Choroid plexus epithelial cell (primary cell): ENCODE data around the gene PARD3.
A peak's percentile ranks its signal among the peaks of the same experiment; 100 is the strongest.
"Not testable (repeated sequence)": the region's sequence is repeated elsewhere in the genome, so short reads cannot be mapped to it uniquely, and the experiment has no call there.

Source experiments
- DNase-seq: peaks from one replicate; pipeline ENCODE4 v3.0.0-alpha.2; 2010; ENCODE audit warnings: low read depth
- H3K4me3 ChIP-seq: 2 replicates; pipeline ENCODE4 v1.5.1; 2011; ENCODE audit warnings: low read depth, mild to moderate bottlenecking, control low read depth, low read length, moderate library complexity
- TF ChIP-seq, protein P1 (sequence below): conservative IDR thresholded peaks from 2 replicates; pipeline ENCODE4 v1.5.1; 2011; ENCODE audit warnings: low read depth, mild to moderate bottlenecking, control low read depth, inconsistent platforms, low read length, moderate library complexity

The PARD3 gene

DNA sequence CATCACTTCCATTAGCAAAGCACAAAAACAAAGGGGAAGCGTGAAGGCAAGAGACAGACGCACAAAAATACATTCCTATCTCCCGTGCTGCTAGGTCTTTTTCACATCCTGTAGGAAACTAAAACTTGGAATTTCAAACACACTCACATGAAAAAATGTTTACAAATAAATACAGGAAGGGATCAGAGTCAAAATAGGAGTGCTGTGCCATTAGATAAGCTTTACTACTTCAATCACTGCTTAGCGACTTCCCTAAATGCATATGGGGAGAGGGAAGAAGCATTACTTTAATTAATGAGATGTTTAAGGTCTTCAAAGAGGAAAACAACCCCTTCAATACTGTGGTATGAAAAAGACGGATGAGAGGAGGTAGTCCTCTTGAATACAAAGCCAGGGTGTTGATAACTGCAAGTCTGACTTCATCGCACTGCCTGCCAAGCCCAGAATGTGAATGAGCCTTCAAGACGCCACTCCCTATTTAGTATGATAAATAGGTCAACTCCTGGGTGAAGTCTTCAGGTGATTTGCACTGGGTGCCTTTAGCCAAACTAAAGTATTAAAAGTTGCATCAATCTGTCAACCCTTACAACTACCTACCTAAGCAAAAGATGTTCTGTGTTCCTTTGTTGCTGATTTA lies 13.9 kb downstream of the PARD3 start:
- H3K4me3 ChIP-seq: no peak overlapping the region
- peak; percentile 42 for DNase-seq
- TF ChIP-seq, protein P1, sequence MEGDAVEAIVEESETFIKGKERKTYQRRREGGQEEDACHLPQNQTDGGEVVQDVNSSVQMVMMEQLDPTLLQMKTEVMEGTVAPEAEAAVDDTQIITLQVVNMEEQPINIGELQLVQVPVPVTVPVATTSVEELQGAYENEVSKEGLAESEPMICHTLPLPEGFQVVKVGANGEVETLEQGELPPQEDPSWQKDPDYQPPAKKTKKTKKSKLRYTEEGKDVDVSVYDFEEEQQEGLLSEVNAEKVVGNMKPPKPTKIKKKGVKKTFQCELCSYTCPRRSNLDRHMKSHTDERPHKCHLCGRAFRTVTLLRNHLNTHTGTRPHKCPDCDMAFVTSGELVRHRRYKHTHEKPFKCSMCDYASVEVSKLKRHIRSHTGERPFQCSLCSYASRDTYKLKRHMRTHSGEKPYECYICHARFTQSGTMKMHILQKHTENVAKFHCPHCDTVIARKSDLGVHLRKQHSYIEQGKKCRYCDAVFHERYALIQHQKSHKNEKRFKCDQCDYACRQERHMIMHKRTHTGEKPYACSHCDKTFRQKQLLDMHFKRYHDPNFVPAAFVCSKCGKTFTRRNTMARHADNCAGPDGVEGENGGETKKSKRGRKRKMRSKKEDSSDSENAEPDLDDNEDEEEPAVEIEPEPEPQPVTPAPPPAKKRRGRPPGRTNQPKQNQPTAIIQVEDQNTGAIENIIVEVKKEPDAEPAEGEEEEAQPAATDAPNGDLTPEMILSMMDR: no peak

DNA sequence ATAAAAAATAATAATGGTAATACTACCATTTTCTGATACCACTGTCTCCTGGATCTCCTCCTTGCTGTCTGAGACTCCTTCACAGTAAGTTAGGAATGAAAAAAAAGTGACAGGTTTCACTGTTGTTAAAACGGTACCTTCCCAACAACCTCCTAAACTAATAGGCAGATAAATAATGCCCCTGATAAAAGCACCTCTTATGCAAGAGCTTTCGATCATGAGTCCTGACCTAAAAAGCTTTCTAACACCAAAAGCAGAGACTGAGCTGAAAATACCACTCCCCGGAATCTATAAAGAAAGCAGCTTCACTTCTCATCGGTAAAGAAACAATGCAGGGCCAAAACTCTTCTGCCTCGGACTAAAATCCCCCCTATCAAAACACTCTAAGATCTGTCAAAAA lies 14.5 kb downstream of the PARD3 start:
- DNase-seq: no peak
- TF ChIP-seq, protein P1: no peak
- no peak overlapping the region for H3K4me3 ChIP-seq

DNA sequence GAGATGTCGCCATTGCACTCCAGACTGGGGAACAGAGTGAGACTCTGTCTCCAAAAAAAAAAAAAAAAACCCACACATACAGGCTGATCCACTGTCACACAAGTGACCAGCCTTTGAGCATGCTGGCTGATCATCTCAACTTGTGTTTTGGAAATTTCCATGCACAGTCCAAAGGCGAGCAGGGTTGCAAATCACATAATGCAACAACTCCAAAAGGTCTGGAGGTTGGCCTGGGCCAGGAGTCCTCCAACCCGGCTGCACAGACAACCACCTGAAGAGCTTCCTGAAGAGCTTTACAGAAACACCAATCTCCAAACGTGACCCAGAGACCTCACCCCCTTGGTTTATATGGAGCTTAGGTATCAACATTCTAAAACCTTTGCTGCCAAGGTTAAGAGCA lies 16.4 kb downstream of the PARD3 start:
- H3K4me3 ChIP-seq: no peak overlapping the region
- TF ChIP-seq, protein P1: no peak
- no peak for DNase-seq

DNA sequence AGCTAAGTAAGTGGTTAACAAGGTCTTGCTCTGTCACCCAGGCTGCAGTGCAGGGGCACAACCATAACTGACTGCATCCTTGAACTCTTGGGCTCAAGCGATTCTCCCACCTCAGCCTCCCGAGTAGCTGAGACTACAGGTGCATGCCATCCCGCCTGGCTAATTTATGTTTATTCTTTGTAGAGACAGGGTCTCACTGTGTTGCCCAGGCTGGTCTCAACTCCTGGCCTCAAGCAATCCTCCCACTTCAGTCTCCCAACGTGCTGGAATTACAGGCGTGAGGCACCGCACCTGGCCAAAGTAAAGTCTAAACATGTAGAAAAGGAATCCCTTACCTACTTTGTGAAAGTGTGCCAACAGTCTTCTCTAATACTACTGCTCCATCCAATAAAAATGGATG lies 17.9 kb downstream of the PARD3 start:
- DNase-seq: no peak
- TF ChIP-seq, protein P1: no peak
- H3K4me3 ChIP-seq: no peak overlapping the region

DNA sequence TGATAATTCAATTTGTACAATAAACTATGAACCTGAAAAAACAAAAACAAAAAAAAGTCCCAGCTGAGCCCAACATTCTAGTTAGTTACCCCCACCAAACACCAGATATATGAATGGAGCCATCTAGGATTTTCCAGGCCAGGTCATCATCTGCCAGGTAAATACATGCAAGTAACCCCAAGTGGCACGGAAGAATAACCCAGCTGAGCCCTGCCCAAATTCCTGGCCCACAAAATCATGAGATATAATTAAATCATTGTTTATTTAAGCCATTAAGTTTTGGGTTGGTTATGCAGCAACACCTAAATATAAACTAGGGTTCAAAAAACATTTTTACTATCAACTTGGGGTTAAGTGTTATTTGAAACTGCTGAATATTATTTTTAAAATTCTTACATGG lies 19.0 kb downstream of the PARD3 start:
- no peak for DNase-seq
- H3K4me3 ChIP-seq: no peak overlapping the region
- TF ChIP-seq, protein P1: no peak

DNA sequence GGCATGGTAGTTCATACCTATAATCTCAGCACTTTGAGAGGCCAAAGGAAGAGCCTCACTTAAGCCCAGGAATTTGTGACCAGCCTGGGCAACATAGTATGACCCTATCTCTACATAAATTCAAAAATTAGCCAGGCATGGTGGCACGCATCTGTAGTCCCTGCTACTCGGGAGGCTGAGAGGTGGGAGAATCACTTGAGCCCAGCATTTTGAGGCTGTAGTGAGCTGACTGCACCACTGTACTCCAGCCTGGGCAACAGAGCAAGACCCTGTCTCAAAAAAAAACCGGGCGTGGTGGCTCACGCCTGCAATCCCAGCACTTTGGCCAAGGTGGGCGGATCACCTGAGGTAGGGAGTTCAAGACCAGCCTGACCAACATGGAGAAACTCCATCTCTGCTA lies 19.8 kb downstream of the PARD3 start:
- DNase-seq: no peak
- no peak overlapping the region for H3K4me3 ChIP-seq
- TF ChIP-seq, protein P1: no peak

DNA sequence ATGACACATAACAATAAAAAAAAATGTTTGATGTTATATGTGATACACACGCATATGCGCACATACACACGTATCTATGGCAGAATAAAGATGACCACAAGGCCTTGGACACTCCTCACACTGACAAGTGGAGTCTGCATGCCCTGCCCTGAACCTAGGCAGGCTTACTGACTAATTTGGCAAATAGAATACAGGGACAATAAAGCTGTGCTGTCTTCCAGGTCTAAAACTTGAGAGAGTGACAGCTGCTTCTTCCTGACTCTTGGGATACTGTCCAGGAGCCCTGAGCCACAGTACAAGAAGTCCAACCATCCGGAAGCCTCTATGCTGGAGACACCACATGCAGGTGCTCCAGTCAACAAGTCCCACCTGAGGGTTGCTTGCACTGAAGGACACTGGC lies 20.3 kb downstream of the PARD3 start:
- TF ChIP-seq, protein P1: no peak
- DNase-seq: no peak
- no peak overlapping the region for H3K4me3 ChIP-seq

DNA sequence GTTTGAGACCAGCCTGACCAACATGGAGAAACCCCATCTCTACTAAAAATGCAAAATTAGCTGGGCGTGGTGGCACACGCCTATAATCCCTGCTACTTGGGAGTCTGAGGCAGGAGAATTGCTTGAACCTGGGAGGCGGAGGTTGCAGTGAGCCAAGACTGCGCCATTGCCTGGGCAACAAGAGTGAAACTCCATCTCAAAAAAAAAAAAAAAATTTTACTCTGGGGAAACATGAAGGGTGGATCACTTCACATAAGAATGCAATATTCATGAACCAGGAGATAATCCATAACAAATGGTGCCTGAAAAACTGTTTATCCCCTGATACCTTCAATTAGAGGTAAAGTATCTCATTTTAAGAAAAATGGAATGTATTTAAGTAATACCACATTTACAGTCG lies 21.5 kb downstream of the PARD3 start:
- DNase-seq, H3K4me3 ChIP-seq: not testable (repeated sequence)
